H7 (cell line): ENCODE results near the gene NPAS3. TPM values are rescaled to one million over a fixed set of nuclear protein-coding genes. Genes with fewer than 3 reads are reported as not detected.

Source experiments
- DNase-seq: peaks from one replicate; pipeline ENCODE4 v3.0.0; 2012
- H3K27me3 ChIP-seq: 2 replicates; pipeline ENCODE4 v1.6.0; 2011; ENCODE audit warnings: mild to moderate bottlenecking, low read length; ENCODE audit not compliant: control insufficient read depth, insufficient read depth
- H3K36me3 ChIP-seq: replicated peaks from 2 replicates; pipeline ENCODE4 v1.5.1; 2011; ENCODE audit warnings: low read length; ENCODE audit not compliant: control insufficient read depth, insufficient read depth
- H3K4me3 ChIP-seq: 2 replicates; pipeline ENCODE4 v1.5.1; 2011; ENCODE audit warnings: low read depth, mild to moderate bottlenecking, control low read depth, low read length, moderate library complexity; ENCODE audit not compliant: insufficient read depth
- total RNA-seq: library from RNA; depleted of rRNA; stranded (reverse); fragments of >200 nt; shearing (Covaris generic); gene quantifications from 2 replicates; pipeline ENCODE4 v1.2.3, GENCODE V29; 2014

NPAS3 gene
- total RNA-seq, 1 experiment from 2014 or later: 4.3 TPM

DNA sequence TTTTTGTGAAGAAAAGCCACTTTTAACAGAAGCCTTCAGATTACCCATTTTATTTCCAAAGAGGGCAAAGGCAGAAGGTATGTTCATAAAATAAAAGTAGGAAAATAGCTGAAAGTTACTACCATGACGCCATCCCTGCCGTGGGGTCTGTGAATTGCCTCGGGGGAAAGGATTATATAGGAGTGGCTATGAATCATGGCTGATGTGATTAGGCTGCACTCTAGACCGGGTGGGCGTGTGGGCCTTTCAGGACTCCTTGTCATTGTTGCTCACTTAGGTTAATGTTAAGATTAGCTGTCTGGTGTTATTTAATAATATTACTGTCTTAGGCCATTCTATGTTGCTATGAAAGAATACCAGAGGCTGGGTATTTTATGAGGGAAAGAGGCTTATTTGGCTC is 816.7 kb downstream of the NPAS3 start:
- no peaks in the 10 kb centered on the region for H3K27me3 ChIP-seq
- no peak overlapping the region for H3K4me3 ChIP-seq
- DNase-seq: no peak
- no peaks in the 10 kb centered on the region for H3K36me3 ChIP-seq

DNA sequence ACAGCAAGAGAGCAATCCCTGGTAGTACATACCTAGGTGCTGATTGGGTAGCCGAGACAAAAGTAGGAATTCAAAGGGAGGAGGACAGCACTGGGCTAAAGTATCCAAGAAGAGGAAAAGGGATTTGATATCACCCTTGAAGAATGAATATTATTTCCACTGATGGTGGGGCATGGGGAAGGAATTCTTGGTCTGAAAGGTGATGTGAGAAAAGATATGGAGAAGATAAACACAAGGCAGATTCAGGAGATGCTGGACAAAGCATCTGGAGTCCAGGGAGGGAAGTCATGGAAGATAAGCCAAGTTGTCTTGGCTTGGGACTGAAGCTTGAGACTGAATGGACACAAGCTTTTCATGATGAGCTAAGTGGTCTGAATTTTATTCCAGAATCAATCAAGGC is 818.2 kb downstream of the NPAS3 start:
- Histone ChIP-seq H3K27me3 (no peaks in the 10 kb centered on the region), H3K4me3 (no peak overlapping the region), H3K36me3 (no peaks in the 10 kb centered on the region)
- DNase-seq: no peak

DNA sequence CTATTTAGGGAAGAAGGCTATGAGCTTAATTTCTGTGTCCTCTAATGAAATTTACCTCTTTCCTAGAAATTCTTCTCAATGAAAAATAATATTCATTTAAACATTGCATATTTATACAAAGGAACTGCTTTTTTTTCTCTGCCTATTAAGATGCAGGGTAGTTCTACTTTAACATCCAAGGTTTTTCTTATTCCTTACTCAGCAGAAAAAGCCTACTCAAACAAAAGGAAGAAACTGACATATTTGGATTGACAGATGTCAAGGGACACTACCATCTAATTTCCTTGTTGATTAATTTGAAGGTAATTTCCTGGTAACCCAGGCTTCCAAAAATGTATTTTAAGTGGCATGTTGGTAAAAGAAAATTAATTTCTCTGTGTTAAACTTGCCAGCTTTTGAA is 819.9 kb downstream of the NPAS3 start:
- Histone ChIP-seq H3K4me3 (no peak overlapping the region), H3K36me3 (no peaks in the 10 kb centered on the region), H3K27me3 (no peaks in the 10 kb centered on the region)
- no peak for DNase-seq

DNA sequence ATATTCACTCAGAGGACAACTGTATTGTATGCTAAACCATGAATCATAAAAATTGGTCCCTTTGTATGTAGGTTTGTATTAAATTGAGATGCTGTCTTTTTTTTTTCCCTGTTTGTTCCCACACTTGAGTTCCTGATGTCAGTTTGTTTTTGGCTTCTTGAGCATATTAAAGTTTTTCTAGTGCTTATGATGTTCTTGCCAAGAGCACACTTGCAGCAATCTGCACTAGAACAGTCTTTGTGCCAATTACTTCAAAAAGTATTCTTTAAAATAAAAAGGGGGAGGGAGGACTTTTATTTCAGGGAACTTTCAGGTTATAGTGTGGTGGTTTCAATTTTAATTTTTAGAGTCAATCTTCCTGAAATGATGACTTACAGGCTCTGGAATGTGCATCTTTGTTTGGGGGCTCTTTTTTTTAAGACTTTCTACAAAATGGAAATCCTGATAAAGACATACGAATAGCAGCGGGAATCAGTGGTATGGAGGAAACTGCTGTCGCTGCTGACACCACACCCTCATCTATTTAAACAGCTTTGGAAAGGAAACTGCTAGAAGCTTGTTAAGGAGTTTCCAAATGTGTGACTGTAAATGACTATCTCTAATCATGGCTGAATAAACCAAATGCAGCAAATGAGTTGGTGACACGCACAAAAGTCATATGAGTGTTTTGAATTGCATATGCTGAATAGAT is 823.6 kb downstream of the NPAS3 start:
- H3K4me3 ChIP-seq: no peak overlapping the region
- H3K27me3 ChIP-seq: no peaks in the 10 kb centered on the region
- DNase-seq: no peak
- H3K36me3 ChIP-seq: no peaks in the 10 kb centered on the region

DNA sequence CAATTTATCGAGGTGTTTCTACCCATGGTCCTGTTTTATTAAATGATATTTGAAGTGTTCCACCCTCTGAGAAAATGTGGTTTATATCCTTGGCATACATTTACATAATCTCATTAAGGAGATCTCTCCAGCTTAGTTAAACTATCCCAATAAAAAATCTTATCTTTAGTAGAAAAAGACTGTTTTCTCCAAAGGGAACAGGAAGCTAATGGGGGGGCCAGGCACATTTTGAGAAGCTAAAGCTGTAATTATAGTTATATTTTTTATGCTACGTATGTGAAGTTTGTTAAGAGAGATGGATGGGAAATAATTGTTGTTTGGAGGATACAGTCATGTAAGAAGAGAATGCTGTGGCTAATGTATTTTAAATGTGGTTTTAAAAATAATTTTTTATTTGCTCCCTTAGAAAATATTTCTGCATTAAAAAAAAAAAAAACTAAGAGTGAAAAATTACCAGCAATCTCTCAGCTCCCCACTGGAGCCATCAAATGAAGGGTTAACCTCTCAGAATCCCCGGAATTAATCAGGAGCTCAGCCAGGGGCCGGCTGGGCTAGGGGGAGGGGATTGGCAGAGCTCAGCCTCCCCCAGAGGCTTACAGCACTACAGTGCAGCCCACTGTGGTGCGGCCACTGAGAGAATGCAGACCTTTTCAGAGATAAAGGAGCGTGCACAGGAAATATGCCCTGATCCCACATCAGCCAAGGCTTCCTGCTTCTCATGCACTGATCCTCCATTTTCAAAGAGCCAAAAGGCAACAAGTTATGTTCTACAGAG is 826.4 kb downstream of the NPAS3 start:
- Histone ChIP-seq H3K36me3 (no peaks in the 10 kb centered on the region), H3K27me3 (no peaks in the 10 kb centered on the region), H3K4me3 (no peak overlapping the region)
- DNase-seq: peak; percentile 75

DNA sequence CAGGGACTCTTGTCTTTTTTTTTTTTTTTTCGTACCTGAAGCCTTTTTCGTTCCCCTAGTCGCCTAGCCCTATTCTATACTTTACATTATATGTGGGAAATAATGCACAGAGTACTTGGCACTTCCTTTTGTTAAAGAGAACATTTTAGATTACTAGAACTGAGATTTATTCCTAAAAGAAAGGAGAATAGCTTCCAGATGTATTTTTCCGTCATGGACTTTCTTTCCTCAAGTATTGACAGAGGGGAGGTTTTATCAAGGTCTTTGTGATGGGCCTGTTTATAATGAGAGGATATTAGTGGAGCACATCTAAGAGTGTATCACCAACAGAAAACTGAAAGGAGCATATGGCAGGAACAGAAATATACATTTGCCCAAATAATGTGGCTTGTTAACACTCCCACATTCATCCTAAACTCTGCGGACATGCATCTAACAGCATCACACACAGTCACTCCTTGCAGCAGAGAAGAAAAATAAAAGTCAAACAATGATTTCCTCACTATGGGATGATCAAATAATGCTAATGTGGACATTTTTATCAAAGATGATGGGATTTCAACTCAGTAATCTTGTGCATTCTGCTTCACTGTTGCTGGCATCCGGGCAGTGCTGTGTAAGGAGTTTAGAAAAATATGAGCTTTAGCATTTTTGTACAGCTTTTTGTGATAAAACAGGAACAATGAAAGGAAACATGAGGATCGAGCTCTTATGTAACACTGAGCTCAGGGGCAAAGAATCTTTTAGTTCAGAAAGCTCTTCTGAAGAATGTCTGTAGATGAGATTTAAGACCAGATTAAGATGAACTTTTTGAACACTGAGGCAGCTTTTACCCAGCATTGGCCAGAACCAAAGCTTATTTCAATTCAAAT is 829.1 kb downstream of the NPAS3 start:
- DNase-seq: no peak
- Histone ChIP-seq H3K4me3 (no peak overlapping the region), H3K27me3 (no peaks in the 10 kb centered on the region), H3K36me3 (no peaks in the 10 kb centered on the region)

DNA sequence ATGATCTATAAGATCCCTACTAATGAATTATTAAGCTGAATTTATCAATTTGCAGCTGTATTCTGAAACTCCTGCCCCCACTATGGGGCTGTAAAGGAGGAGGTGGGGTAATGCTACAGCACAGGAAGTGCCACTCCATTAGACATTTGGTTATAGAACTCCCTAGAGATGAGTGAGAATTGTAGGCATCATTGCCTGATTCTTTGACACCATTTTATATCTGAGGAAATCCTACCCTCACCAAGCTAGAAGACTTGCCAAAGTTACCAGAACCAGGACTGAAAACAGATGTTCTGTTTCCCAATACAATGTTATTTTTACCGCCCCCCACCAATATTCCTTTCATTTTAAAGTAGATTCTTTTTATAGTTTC is 829.8 kb downstream of the NPAS3 start:
- DNase-seq: no peak
- H3K36me3 ChIP-seq: no peaks in the 10 kb centered on the region
- no peak overlapping the region for H3K4me3 ChIP-seq
- no peaks in the 10 kb centered on the region for H3K27me3 ChIP-seq

DNA sequence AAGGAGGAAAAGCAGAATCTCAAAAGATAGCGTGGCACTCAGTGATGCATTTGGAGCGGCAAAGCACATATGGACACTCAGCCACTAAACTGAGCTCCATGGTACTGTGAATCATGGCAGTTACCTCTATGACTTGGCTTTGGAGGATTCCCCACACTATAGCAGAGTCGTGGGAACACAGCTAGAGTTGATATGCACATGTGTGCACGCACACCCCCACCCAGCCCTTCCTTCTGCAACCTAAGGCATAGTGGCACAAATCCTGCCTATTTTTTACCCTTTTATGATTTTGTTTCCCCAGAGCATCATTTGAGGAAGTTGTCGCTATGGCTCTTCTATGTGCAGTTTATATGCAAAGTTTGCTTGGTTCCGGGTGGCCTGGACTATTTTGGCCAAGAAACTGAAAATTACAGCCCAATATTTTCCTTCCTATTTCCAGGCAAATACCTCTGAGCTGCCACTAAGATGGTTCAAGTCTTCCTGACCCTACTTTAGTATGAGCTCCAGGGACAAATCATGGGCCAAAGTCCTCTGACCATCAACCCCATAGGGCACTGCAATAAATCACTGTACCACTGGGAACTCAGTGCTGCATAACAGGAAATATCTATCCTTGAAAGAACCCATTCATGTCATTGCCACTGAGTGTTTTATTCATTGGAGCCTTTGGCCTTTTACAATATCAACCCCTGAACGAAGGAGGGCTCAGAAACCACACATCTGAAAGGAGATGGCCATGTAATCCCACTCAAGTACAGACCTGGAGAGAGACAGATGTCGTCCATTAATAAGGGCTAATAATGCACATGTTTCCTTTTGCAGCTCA is 834.7 kb downstream of the NPAS3 start:
- H3K27me3 ChIP-seq: no peaks in the 10 kb centered on the region
- H3K36me3 ChIP-seq: no peaks in the 10 kb centered on the region
- no peak overlapping the region for H3K4me3 ChIP-seq
- no peak for DNase-seq

DNA sequence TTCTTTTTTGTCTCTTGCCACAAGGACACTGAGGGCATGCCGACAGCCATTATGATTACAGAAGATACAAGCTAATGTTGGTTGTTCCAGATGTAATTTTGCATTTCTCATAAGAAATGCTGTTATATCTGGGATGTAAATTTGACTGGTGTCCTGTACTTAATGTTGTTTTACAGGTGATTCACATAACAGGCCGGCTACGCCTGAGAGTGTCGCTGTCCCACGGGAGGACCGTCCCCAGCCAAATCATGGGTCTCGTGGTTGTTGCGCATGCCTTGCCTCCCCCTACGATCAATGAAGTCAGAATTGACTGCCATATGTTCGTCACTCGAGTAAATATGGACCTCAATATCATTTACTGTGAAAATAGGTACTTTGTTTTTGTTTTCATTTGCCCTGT is 835.5 kb downstream of the NPAS3 start:
- Histone ChIP-seq H3K27me3 (no peaks in the 10 kb centered on the region), H3K4me3 (no peak overlapping the region), H3K36me3 (no peaks in the 10 kb centered on the region)
- DNase-seq: no peak

DNA sequence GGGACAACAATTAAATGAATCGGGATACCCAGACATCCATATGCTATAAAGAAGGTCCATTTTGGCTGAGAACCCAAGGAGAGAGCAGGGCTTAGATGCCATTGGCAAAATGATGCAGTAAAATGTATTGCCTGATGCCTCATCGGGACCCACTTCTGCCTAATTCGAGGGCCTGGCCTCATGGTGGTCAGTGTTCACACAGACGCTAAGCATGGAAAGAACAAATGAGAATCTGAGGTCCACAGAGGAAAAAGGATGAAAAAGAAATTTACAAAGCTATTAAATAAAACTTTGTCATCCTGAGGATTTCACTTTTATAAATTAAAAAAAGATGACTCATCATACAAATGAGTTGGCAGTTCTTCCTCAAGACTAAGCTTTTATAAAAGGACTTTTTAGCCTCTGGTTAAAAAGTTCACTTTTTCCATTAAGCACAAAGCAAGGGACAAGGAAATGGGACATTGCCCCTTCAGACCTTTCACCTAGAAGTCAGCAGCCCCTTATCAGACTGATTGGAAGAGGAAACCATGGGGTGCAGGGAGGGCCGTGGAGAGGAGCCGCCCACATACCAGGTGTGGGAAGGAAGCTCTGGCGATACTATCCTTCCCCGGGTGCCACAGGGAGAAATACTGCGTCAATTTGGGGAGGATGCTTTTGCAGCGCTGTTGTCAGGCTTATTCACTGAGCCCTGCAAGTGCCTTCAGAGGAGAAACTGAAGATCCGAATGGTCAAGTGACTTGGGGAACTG is 836.2 kb downstream of the NPAS3 start:
- Histone ChIP-seq H3K36me3 (no peaks in the 10 kb centered on the region), H3K27me3 (no peaks in the 10 kb centered on the region), H3K4me3 (no peak overlapping the region)
- DNase-seq: no peak

DNA sequence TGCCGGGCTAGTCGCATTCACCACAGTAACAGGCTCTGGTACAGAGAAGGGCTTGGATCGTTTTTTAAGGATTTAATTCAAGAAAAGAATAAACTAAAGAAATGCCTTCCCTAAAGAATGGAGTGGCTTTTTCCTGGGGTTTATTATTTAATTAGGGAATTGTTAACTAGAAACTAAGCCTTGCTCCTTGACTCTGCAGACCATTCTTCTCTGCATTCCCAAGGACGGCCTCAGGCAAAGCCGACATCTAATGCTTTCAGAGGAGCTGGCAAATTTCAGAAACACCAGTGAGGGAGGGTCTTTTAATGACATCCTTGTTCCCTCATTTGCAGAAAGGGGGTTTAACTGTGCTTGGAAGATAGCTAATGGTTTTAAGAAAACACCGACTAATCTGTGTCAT is 838.2 kb downstream of the NPAS3 start:
- H3K36me3 ChIP-seq: no peaks in the 10 kb centered on the region
- DNase-seq: no peak
- H3K4me3 ChIP-seq: no peak overlapping the region
- H3K27me3 ChIP-seq: no peaks in the 10 kb centered on the region

DNA sequence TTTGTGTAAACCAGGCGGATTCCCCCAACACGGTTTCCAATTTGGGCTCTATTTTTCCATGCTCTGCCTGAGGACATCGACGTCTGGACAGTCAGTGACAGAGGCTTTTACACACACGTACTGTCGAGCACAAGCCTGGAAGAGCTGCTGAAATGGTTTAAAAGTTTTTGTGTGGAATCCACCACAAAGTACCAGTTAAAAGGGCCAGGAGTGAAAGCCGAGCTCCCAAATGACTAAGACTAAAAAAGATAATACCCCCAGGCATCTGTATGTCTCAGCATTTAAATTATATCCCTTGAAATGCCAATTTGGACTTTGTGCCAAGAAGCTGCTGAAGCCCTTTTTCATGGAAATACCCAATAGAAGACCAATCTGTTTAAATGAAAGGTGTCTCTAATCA is 839.0 kb downstream of the NPAS3 start:
- no peak for DNase-seq

DNA sequence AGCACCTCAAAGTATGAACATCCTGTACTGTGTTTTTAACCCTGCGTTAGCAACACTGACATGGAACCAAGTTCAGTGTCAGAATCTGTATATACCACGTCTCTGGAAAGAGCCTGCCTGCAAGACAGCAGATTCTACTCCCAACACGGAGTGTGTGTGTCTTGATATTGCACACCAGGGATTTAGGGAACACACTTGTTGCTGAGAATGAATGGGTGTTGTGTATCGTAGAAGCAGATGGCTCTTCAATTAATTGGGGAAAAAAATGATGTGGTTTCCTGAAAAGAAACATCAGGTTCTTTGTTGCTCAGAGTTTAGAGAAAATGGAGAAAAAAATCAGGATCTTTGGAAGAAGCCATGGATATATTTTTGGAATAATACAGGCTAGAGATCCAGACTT is 841.4 kb downstream of the NPAS3 start:
- DNase-seq: no peak
- H3K36me3 ChIP-seq: no peaks in the 10 kb centered on the region
- no peaks in the 10 kb centered on the region for H3K27me3 ChIP-seq
- H3K4me3 ChIP-seq: no peak overlapping the region

More for the DNA sequence above, 839.0 kb downstream of the NPAS3 start:
- Histone ChIP-seq H3K4me3 (no peak overlapping the region), H3K27me3 (no peaks in the 10 kb centered on the region), H3K36me3 (no peaks in the 10 kb centered on the region)

DNA sequence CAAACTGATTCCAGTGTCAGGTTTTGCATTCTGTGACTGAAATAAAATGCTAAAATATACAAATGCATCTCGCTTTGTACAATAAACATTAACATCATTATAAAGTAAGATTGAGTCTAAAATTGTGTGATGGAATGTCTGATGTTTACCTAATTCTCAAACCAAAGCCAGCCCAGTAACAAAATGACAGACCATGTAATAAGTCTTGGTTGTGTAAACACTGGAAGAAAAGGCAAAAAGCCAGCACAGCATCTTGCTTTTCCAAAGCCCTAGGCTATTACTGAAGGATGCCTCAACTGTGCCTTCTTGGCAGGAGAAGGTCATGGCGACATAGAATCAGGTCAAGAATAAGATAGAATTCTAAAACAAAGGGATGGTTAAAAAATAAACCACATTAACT is 842.6 kb downstream of the NPAS3 start:
- H3K27me3 ChIP-seq: no peaks in the 10 kb centered on the region
- no peak for DNase-seq
- no peak overlapping the region for H3K4me3 ChIP-seq
- H3K36me3 ChIP-seq: no peaks in the 10 kb centered on the region
